SK-N-SH (cell line): ENCODE data around the gene RAET1L. TPM values are rescaled to one million over a fixed set of nuclear protein-coding genes. Genes with fewer than 3 reads are reported as not detected.

Experiments
- CTCF ChIA-PET: fragments of 300-600, 350-600 bp; formaldehyde crosslinking; extraction: SDS; loops from one replicate; lab custom pipeline; 2021; lab: Yijun Ruan, JAX
- POLR2A ChIA-PET: fragments of 350-600 bp; sonication (Branson Sonifier 250); formaldehyde crosslinking; extraction: SDS; loops from one replicate; lab custom pipeline; 2020; ENCODE audit warnings: antibody characterized with exemption, inconsistent platforms; lab: Yijun Ruan, JAX
- DNase-seq: peaks from one replicate; pipeline ENCODE4 v3.0.0; 2012
- H2AFZ ChIP-seq: fragments of 200-600 bp; sonication (generic); 2 replicates; pipeline ENCODE4 v1.8.1; 2016; ENCODE audit warnings: antibody characterized with exemption, mild to moderate bottlenecking, low read depth
- H3F3A ChIP-seq: fragments of 200-600 bp; sonication (generic); replicated peaks from 2 replicates; pipeline ENCODE3; 2016; ENCODE audit warnings: antibody characterized with exemption, mild to moderate bottlenecking; ENCODE audit not compliant: insufficient read depth
- H3K27ac ChIP-seq, 2 experiments: fragments of 200-500 bp in 1 of 2; fragments of 200-600 bp in 1 of 2; sonication (Bioruptor generic) in 1 of 2; sonication (generic), shearing (Covaris generic) in 1 of 2; 2 replicates each; pipeline versions ENCODE4 v1.5.1 to v1.6.1; 2014 to 2016; ENCODE audit warnings: low read depth in 2 of 2, inconsistent platforms in 1 of 2, low read length in 1 of 2, mild to moderate bottlenecking in 1 of 2, mixed read lengths in 1 of 2
- H3K27me3 ChIP-seq: fragments of 200-600 bp; sonication (generic), shearing (Covaris generic); 2 replicates; pipeline ENCODE4 v1.6.1; 2016; ENCODE audit warnings: mixed run types; ENCODE audit not compliant: insufficient read depth
- H3K36me3 ChIP-seq, 2 experiments: fragments of 200-500 bp in 1 of 2; fragments of 200-600 bp in 1 of 2; sonication (Bioruptor generic) in 1 of 2; sonication (generic) in 1 of 2; replicated peaks in 1 of 2; 2 replicates each; pipeline versions ENCODE3 to v1.5.1; 2014 to 2016; ENCODE audit warnings: low read length in 1 of 2, mild to moderate bottlenecking in 1 of 2; ENCODE audit not compliant: insufficient read depth in 2 of 2, control insufficient read depth in 1 of 2
- H3K4me1 ChIP-seq, 2 experiments: fragments of 200-500 bp in 1 of 2; fragments of 200-600 bp in 1 of 2; sonication (Bioruptor generic) in 1 of 2; sonication (generic), shearing (Covaris generic) in 1 of 2; 2 replicates each; pipeline versions ENCODE4 v1.5.1 to v1.6.1; 2014 to 2016; ENCODE audit warnings: low read depth in 1 of 2, low read length in 1 of 2, mixed run types in 1 of 2; ENCODE audit not compliant: insufficient read depth in 2 of 2, control insufficient read depth in 1 of 2
- H3K4me2 ChIP-seq: fragments of 200-600 bp; sonication (generic), shearing (Covaris generic); 2 replicates; pipeline ENCODE4 v1.6.1; 2017; ENCODE audit warnings: mixed run types
- H3K4me3 ChIP-seq, 2 experiments: fragments of 200-500 bp in 1 of 2; fragments of 200-600 bp in 1 of 2; sonication (Bioruptor generic) in 1 of 2; sonication (generic), shearing (Covaris generic) in 1 of 2; 2 replicates each; pipeline versions ENCODE4 v1.5.1 to v1.8.1; 2014 to 2016; ENCODE audit warnings: low read depth in 2 of 2, inconsistent platforms in 1 of 2, low read length in 1 of 2, mild to moderate bottlenecking in 1 of 2, mixed read lengths in 1 of 2, moderate library complexity in 1 of 2
- H3K79me2 ChIP-seq: fragments of 200-600 bp; sonication (generic); 2 replicates; pipeline ENCODE4 v1.8.1; 2017; ENCODE audit warnings: mild to moderate bottlenecking; ENCODE audit not compliant: insufficient read depth
- H3K9ac ChIP-seq: fragments of 200-600 bp; sonication (generic); 2 replicates; pipeline ENCODE4 v1.6.1; 2017; ENCODE audit warnings: mixed run types
- H3K9me2 ChIP-seq: fragments of 200-600 bp; sonication (generic); 2 replicates; pipeline ENCODE4 v1.6.1; 2017; ENCODE audit warnings: mixed run types
- H3K9me3 ChIP-seq: fragments of 200-600 bp; sonication (generic); 2 replicates; pipeline ENCODE4 v1.6.1; 2017; ENCODE audit warnings: mixed run types, mild to moderate bottlenecking, moderate library complexity
- H4K20me1 ChIP-seq: fragments of 200-600 bp; sonication (generic); 2 replicates; pipeline ENCODE4 v1.6.1; 2017; ENCODE audit warnings: mild to moderate bottlenecking, mixed run types; ENCODE audit not compliant: insufficient read depth
- CHD2 ChIP-seq: fragments of 150-350 bp; IDR thresholded peaks from 2 replicates; pipeline ENCODE4 v1.6.1; 2018; ENCODE audit warnings: low read length; ENCODE audit not compliant: partially characterized antibody
- ELF1 ChIP-seq: IDR thresholded peaks from 2 replicates; pipeline ENCODE4 v1.4.0; 2012
- EZH2phosphoT487 ChIP-seq: fragments of 200-600 bp; sonication (generic); IDR thresholded peaks from 2 replicates; pipeline ENCODE4 v1.6.1; 2017; ENCODE audit warnings: low read depth, mixed run types, mild to moderate bottlenecking, antibody characterized with exemption, moderate library complexity, borderline replicate concordance
- FOXM1 ChIP-seq: IDR thresholded peaks from 2 replicates; pipeline ENCODE4 v1.4.0; 2012; ENCODE audit warnings: low read depth, mild to moderate bottlenecking
- MEF2A ChIP-seq: IDR thresholded peaks from 2 replicates; pipeline ENCODE4 v1.4.0; 2012; ENCODE audit warnings: low read depth, borderline replicate concordance
- MXI1 ChIP-seq: IDR thresholded peaks from 2 replicates; pipeline ENCODE4 v1.6.1; 2012; ENCODE audit warnings: mild to moderate bottlenecking, low read depth, low read length, improper control_type of control experiment
- NFIC ChIP-seq: IDR thresholded peaks from 2 replicates; pipeline ENCODE4 v1.4.0; 2012; ENCODE audit warnings: borderline replicate concordance
- POLR2AphosphoS5 ChIP-seq: IDR thresholded peaks from 2 replicates; pipeline ENCODE4 v1.6.1; 2012; ENCODE audit warnings: low read depth, low read length
- RAD21 ChIP-seq: IDR thresholded peaks from 2 replicates; pipeline ENCODE4 v1.6.1; 2012; ENCODE audit warnings: mild to moderate bottlenecking, low read length
- RCOR1 ChIP-seq: fragments of 150-350 bp; IDR thresholded peaks from 2 replicates; pipeline ENCODE4 v1.6.1; 2017; ENCODE audit warnings: antibody characterized with exemption, low read length
- RXRA ChIP-seq: IDR thresholded peaks from 2 replicates; pipeline ENCODE4 v1.4.0; 2012; ENCODE audit warnings: low read depth, mild to moderate bottlenecking, borderline replicate concordance
- SIN3A ChIP-seq: IDR thresholded peaks from 2 replicates; pipeline ENCODE4 v1.6.1; 2012; ENCODE audit warnings: low read depth, mild to moderate bottlenecking, low read length, moderate library complexity, borderline replicate concordance
- TAF1 ChIP-seq: IDR thresholded peaks from 2 replicates; pipeline ENCODE4 v1.6.1; 2012; ENCODE audit warnings: low read depth, mild to moderate bottlenecking, low read length, moderate library complexity, borderline replicate concordance
- YY1 ChIP-seq: IDR thresholded peaks from 2 replicates; pipeline ENCODE4 v1.4.0; 2012; ENCODE audit warnings: low read depth, mild to moderate bottlenecking
- WGBS: methylation state at CpG from one replicate; pipeline ENCODE4 v1.1.6; 2017; ENCODE audit warnings: low lambda C conversion rate; 5-methylcytosine and 5-hydroxymethylcytosine counted together
- polyA plus RNA-seq, 3 experiments: library from polyadenylated mRNA; depleted of rRNA; stranded (reverse); fragments of >200 nt; gene quantifications; 2 replicates each; pipeline ENCODE4 v1.2.3, GENCODE V29; 2012
- TF ChIP-seq, protein P1 (sequence below): fragments of 200-600 bp; sonication (generic); IDR thresholded peaks from 2 replicates; pipeline ENCODE4 v1.6.1; 2017; ENCODE audit warnings: antibody characterized with exemption, mild to moderate bottlenecking, moderate library complexity
- TF ChIP-seq, protein P2 (sequence below): IDR thresholded peaks from 2 replicates; pipeline ENCODE4 v1.4.0; 2012; ENCODE audit warnings: low read depth, borderline replicate concordance
- TF ChIP-seq, protein P3 (sequence below): fragments of 150-350 bp; IDR thresholded peaks from 2 replicates; pipeline ENCODE4 v1.6.1; 2016; ENCODE audit warnings: mild to moderate bottlenecking, low read depth, low read length

The RAET1L gene
- polyA plus RNA-seq, 1 of the 3 experiments (the other 2 are of a cell fraction): not detected

DNA sequence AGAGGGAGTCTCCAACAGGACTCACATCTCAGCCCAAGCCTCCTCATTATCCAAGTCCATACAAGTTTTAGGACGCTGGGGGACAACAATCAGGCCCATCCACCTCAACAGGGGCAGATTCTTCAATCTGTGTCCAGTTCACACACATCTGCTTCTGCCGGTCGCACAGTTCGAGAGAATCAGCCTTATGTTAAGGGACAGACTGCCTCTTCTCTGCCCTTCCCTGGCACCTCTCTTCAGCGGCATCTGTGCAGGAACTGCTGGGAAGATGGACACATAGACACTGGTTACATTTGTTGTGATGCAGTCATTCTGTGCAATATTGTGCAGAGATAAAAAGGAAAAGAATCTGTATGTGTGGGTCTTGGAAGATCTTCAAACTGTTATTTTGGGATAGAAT lies 40.6 kb downstream of the RAET1L start (continued):
- TF ChIP-seq, protein P1, sequence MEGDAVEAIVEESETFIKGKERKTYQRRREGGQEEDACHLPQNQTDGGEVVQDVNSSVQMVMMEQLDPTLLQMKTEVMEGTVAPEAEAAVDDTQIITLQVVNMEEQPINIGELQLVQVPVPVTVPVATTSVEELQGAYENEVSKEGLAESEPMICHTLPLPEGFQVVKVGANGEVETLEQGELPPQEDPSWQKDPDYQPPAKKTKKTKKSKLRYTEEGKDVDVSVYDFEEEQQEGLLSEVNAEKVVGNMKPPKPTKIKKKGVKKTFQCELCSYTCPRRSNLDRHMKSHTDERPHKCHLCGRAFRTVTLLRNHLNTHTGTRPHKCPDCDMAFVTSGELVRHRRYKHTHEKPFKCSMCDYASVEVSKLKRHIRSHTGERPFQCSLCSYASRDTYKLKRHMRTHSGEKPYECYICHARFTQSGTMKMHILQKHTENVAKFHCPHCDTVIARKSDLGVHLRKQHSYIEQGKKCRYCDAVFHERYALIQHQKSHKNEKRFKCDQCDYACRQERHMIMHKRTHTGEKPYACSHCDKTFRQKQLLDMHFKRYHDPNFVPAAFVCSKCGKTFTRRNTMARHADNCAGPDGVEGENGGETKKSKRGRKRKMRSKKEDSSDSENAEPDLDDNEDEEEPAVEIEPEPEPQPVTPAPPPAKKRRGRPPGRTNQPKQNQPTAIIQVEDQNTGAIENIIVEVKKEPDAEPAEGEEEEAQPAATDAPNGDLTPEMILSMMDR: no peak
- no peak for TF ChIP-seq CHD2
- TF ChIP-seq MEF2A: no peak
- TF ChIP-seq ELF1: no peak
- no peak for TF ChIP-seq FOXM1

- POLR2A ChIA-PET: no interaction called here
- H3K4me2 ChIP-seq: no peak overlapping the region
- CTCF ChIA-PET: interaction anchor here (0.6 kb wide), 1 partner anchor 179 kb away, joined by 3 read pairs; no protein-coding TSS in a partner anchor
Observed at GRCh38 chr6:149983145-149983544, 42.2 kb downstream of the RAET1L start.

More at GRCh38 chr6:149983145-149983544, 42.2 kb downstream of the RAET1L start:
- WGBS: 4% methylated on average over 9 of the region's 9 CpGs
- Histone ChIP-seq H3K79me2 (no peaks in the 10 kb centered on the region), H3F3A (no peaks in the 10 kb centered on the region), H3K27ac (no peak overlapping the region), H3K4me3 (no peak overlapping the region), H3K27me3 (peaks cover 55% of the 10 kb centered on the region), H4K20me1 (no peaks in the 10 kb centered on the region), H3K9ac (no peak overlapping the region), H3K9me3 (0 out of 2 replicates have a peak, but pooled peaks cover 6% of the 10 kb centered on the region), H3K9me2 (no peaks in the 10 kb centered on the region), H3K36me3 (no peaks in the 10 kb centered on the region), H2AFZ (no peak overlapping the region), H3K4me1 (no peaks in the 10 kb centered on the region)
- DNase-seq: no peak
- TF ChIP-seq MXI1 (no peak), YY1 (no peak), SIN3A (no peak), RCOR1 (no peak), EZH2phosphoT487 (no peak), POLR2AphosphoS5 (no peak), RXRA (no peak), TAF1 (no peak), RAD21 (no peak), NFIC (no peak), ELF1 (no peak)
- TF ChIP-seq, protein P2, sequence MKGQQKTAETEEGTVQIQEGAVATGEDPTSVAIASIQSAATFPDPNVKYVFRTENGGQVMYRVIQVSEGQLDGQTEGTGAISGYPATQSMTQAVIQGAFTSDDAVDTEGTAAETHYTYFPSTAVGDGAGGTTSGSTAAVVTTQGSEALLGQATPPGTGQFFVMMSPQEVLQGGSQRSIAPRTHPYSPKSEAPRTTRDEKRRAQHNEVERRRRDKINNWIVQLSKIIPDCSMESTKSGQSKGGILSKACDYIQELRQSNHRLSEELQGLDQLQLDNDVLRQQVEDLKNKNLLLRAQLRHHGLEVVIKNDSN: no peak
- TF ChIP-seq, protein P3, sequence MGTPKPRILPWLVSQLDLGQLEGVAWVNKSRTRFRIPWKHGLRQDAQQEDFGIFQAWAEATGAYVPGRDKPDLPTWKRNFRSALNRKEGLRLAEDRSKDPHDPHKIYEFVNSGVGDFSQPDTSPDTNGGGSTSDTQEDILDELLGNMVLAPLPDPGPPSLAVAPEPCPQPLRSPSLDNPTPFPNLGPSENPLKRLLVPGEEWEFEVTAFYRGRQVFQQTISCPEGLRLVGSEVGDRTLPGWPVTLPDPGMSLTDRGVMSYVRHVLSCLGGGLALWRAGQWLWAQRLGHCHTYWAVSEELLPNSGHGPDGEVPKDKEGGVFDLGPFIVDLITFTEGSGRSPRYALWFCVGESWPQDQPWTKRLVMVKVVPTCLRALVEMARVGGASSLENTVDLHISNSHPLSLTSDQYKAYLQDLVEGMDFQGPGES: no peak
- TF ChIP-seq, protein P1: no peak
